ENCODE data around the gene TTC31.

TTC31 gene

GRCh38 chr2:74505448-74506246, 22.8 kb downstream of the TTC31 start:
- DNase-seq: no peak

GRCh38 chr2:74507145-74507925, 24.5 kb downstream of the TTC31 start, which contains the start of gene PCGF1:
TSS of gene PCGF1 (minus strand) at chr2:74507695. CDS start at chr2:74507668, 27 bp downstream.
- DNase-seq: peak; percentile 100

- DNase-seq: no peak
Observed at GRCh38 chr2:74507926-74508520, 25.1 kb downstream of the TTC31 start.

GRCh38 chr2:74510272-74510671, 27.4 kb downstream of the TTC31 start:
- DNase-seq: no peak

GRCh38 chr2:74511104-74511989, 28.5 kb downstream of the TTC31 start:
- peak; percentile 25 for DNase-seq

- DNase-seq: no peak
Observed at GRCh38 chr2:74512744-74513604, 30.1 kb downstream of the TTC31 start.

- peak; percentile 73 for DNase-seq
Observed at GRCh38 chr2:74513605-74514367, 30.9 kb downstream of the TTC31 start.

- peak; percentile 63 for DNase-seq
Observed at GRCh38 chr2:74514368-74515270, 31.7 kb downstream of the TTC31 start, which contains the start of gene TLX2. TSS of gene TLX2 (plus strand) at chr2:74514450. CDS start at chr2:74514807, 357 bp downstream.

GRCh38 chr2:74515271-74515980, 32.5 kb downstream of the TTC31 start:
- no peak for DNase-seq

- DNase-seq: peak; percentile 92
Observed at GRCh38 chr2:74515981-74516633, 33.2 kb downstream of the TTC31 start.

GRCh38 chr2:74516650-74517049, 33.8 kb downstream of the TTC31 start:
- peak; percentile 27 for DNase-seq

GRCh38 chr2:74522516-74522915, 39.6 kb downstream of the TTC31 start:
- DNase-seq: no peak

GRCh38 chr2:74524005-74524404, 41.1 kb downstream of the TTC31 start:
- no peak for DNase-seq

GRCh38 chr2:74524955-74525716, 42.3 kb downstream of the TTC31 start:
- DNase-seq: no peak

GRCh38 chr2:74525717-74526648, 43.1 kb downstream of the TTC31 start, which contains the start of gene DQX1:
TSS of gene DQX1 (minus strand) at chr2:74526231. CDS start at chr2:74525729, 502 bp downstream.
- DNase-seq: no peak

- DNase-seq: no peak
Observed at GRCh38 chr2:74526649-74527230, 43.9 kb downstream of the TTC31 start.
